ENCODE results near the gene DIPK1A. TPM values are rescaled to one million over a fixed set of nuclear protein-coding genes. Genes with fewer than 3 reads are reported as not detected.

DIPK1A gene
- total and polyA plus RNA-seq, 10 donors, result 5.4 to 15.7 (median 9.9) TPM

DNA sequence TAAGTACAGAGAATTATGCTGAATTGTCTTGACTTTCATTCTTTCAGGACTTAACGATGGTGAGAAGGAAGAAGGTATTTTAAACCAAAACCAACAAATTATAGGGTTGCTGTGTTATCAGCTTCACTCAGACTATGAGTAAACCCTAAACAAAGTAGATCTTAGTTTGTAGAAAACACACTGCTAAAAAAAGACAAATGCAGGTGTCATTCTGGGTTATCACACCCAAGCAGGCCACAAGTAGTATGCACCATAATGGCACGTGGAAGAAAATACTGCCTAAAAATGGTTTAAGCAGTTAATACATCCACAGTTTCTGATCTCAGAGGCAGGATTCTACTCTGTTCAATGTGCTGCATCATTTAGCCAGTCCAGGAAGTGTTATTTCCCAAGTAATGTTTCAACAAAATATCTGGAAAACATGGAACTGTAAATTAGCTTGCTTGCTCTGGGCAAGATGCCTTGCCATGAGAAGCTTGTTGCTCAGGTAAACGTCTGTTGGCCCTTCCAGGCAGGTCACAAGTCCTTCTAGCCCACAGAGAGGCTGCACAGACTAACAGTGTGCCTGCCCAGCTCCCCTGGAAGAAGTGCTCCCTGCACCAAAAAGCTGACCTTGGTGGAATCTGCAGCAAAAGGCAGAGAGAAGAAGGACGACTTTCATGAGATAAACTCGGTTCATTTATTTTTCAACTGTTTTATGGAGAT lies 4.1 kb downstream of the DIPK1A start:
- Histone ChIP-seq H3K4me3 (no peak overlapping the region), H3K27ac (peak overlapping the region; percentile 6 to 73 (median 48)), H3K36me3 (no peaks in the 10 kb centered on the region), H3K9me3 (no peaks in the 10 kb centered on the region), H3K27me3 (replicated peaks in 1 of 7) (no peaks in the 10 kb centered on the region), H3K4me1 (peaks cover 29 to 91% (median 76%) of the 10 kb centered on the region in 6 donors)
- intact Hi-C loops (cut with DNase I; ENCODE audit: low total_unique reads), result loop anchor here (10.0 kb wide), 1 partner anchor 92 kb away; no protein-coding TSS in a partner anchor
- 55 to 69% (median 62%) methylated on average over 5 of the region's 5 CpGs for WGBS, 5 donors
- TF ChIP-seq CTCF (IDR thresholded peaks at IDR 0.05 in 8 of 11, conservative IDR thresholded peaks at IDR 0.05 in 3 of 11) (no peak), POLR2A (IDR thresholded peaks at IDR 0.05) (no peak), POLR2AphosphoS5 (IDR thresholded peaks at IDR 0.05) (no peak)
- DNase-seq, result no peak

DNA sequence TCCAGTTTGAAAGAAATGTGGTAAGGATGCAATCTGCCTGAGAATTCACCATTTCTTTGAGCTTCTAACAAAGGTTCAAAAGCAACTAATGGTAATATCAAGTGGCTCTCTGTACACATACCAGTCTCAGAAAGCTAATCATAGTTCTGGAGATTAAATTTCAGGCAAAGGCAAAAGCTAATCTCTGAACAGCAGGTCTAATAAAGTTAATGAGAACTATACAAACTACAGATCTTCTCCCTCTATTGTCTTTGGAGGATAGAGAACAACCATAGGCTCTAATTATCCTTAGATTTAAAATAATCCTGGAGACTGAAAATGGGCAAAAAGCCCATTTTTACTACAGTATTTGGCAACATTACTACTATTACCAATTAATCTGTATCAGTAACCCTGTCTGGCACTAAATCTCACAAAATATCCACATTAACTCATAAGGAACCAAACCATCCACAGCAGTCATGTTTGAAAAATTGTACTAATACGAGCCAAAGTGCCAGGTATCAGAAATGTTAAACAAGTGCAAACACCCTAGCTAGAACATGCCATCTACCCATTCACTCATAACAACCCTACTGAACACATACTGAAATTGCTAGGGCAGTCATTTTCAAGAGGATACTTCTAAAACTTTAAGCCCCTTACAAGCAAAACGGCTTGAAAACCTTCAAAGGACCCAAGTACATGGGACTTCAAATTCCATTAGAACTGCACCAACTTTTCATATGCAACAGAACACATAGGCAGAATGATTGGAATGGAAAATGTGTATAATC lies 4.8 kb downstream of the DIPK1A start:
- intact Hi-C loops (cut with DNase I; ENCODE audit: low total_unique reads), result loop anchor here (10.0 kb wide), 1 partner anchor 92 kb away; no protein-coding TSS in a partner anchor
- Histone ChIP-seq H3K27ac (peak overlapping the region in 7 of 8 donors; percentile 6 to 73 (median 49)), H3K27me3 (replicated peaks in 1 of 7) (no peaks in the 10 kb centered on the region), H3K4me1 (peaks cover 34 to 94% (median 78%) of the 10 kb centered on the region in 6 donors), H3K9me3 (no peaks in the 10 kb centered on the region), H3K4me3 (no peak overlapping the region), H3K36me3 (no peaks in the 10 kb centered on the region)
- 69 to 79% (median 77%) methylated on average over 2 of the region's 2 CpGs for WGBS, 5 donors
- TF ChIP-seq POLR2A (IDR thresholded peaks at IDR 0.05) (no peak), POLR2AphosphoS5 (IDR thresholded peaks at IDR 0.05) (no peak), CTCF (IDR thresholded peaks at IDR 0.05 in 8 of 11, conservative IDR thresholded peaks at IDR 0.05 in 3 of 11) (no peak)
- no peak for DNase-seq

GRCh38 chr1:92953491-92953890 lies 7.8 kb downstream of the DIPK1A start:
- no peak for DNase-seq
- TF ChIP-seq CTCF (IDR thresholded peaks at IDR 0.05 in 8 of 11, conservative IDR thresholded peaks at IDR 0.05 in 3 of 11) (no peak), POLR2A (IDR thresholded peaks at IDR 0.05) (no peak), POLR2AphosphoS5 (IDR thresholded peaks at IDR 0.05) (no peak)
- H3K27me3 ChIP-seq (replicated peaks in 1 of 7), result no peaks in the 10 kb centered on the region
- H3K36me3 ChIP-seq, result no peaks in the 10 kb centered on the region
- H3K4me3 ChIP-seq, result peak overlapping the region in 1 of 8 donors; percentile 2
- peak overlapping the region in 7 of 8 donors; percentile 8 to 75 (median 59) for H3K27ac ChIP-seq
- H3K9me3 ChIP-seq, result no peaks in the 10 kb centered on the region
- H3K4me1 ChIP-seq, result peaks cover 38 to 97% (median 86%) of the 10 kb centered on the region in 6 donors
- intact Hi-C loops (cut with DNase I; ENCODE audit: low total_unique reads), result loop anchor here (10.0 kb wide), 1 partner anchor 89 kb away; no protein-coding TSS in a partner anchor
- 32 to 39% (median 34%) methylated on average over 3 of the region's 3 CpGs for WGBS, 5 donors

GRCh38 chr1:92952714-92953113 lies 8.5 kb downstream of the DIPK1A start:
- intact Hi-C loops (cut with DNase I; ENCODE audit: low total_unique reads), result loop anchor here (10.0 kb wide), 1 partner anchor 88 kb away; no protein-coding TSS in a partner anchor
- Histone ChIP-seq H3K27me3 (replicated peaks in 1 of 7) (no peaks in the 10 kb centered on the region), H3K9me3 (no peaks in the 10 kb centered on the region), H3K4me3 (no peak overlapping the region), H3K4me1 (peaks cover 38 to 93% (median 78%) of the 10 kb centered on the region in 6 donors), H3K27ac (peak overlapping the region in 7 of 8 donors; percentile 23 to 75 (median 59)), H3K36me3 (no peaks in the 10 kb centered on the region)
- 97 to 100% (median 98%) methylated on average over 1 of the region's 1 CpG for WGBS, 5 donors
- TF ChIP-seq POLR2A (IDR thresholded peaks at IDR 0.05) (no peak), POLR2AphosphoS5 (IDR thresholded peaks at IDR 0.05) (no peak), CTCF (IDR thresholded peaks at IDR 0.05 in 8 of 11, conservative IDR thresholded peaks at IDR 0.05 in 3 of 11) (no peak)
- no peak for DNase-seq

Data from spleen (tissue), 11 donors.